Measurements from ENCODE around the gene FARS2. TPM values are rescaled to one million over a fixed set of nuclear protein-coding genes. Genes with fewer than 3 reads are reported as not detected.

Gene FARS2
- polyA plus RNA-seq, 1 donor from 2014 or later, result 11.9 TPM

- H3K4me2 ChIP-seq (ENCODE audit: low read length), result no peak overlapping the region
- H3K27me3 ChIP-seq (ENCODE audit: insufficient read depth, low read depth, low read length), result no peaks in the 10 kb centered on the region
- H2AFZ ChIP-seq (ENCODE audit: low read depth, low read length), result no peak overlapping the region
- TF ChIP-seq EZH2 (IDR thresholded peaks at IDR 0.05; ENCODE audit: borderline replicate concordance, insufficient read depth, low read length, poor library complexity, severe bottlenecking), result no peak
- no peak for TF ChIP-seq SMC3 (conservative IDR thresholded peaks at IDR 0.05; ENCODE audit: poor library complexity)
- no peak for TF ChIP-seq MXI1 (conservative IDR thresholded peaks at IDR 0.05; ENCODE audit: poor library complexity, severe bottlenecking)
- TF ChIP-seq POLR2AphosphoS5 (IDR thresholded peaks at IDR 0.05), result no peak
- no peak for TF ChIP-seq RAD21 (conservative IDR thresholded peaks at IDR 0.05)
- no peak for TF ChIP-seq CTCF (IDR thresholded peaks at IDR 0.05; ENCODE audit: poor library complexity, severe bottlenecking)
- H4K20me1 ChIP-seq (ENCODE audit: insufficient read depth), result no peaks in the 10 kb centered on the region
- no peaks in the 10 kb centered on the region for H3K36me3 ChIP-seq (ENCODE audit: insufficient read depth, low read length)
- H3K4me3 ChIP-seq (ENCODE audit: low read length), result no peak overlapping the region
- no peaks in the 10 kb centered on the region for H3F3A ChIP-seq (ENCODE audit: insufficient read depth, low read length, poor library complexity, severe bottlenecking)
- H3K9me2 ChIP-seq (ENCODE audit: insufficient read depth, low read length), result no peaks in the 10 kb centered on the region
- no peak overlapping the region for H3K9ac ChIP-seq (ENCODE audit: low read length)
- H3K79me2 ChIP-seq (replicated peaks; ENCODE audit: insufficient read depth, low read length), result no peaks in the 10 kb centered on the region
- no peak overlapping the region for H3K27ac ChIP-seq (ENCODE audit: low read length)
- no peaks in the 10 kb centered on the region for H3K9me3 ChIP-seq (ENCODE audit: low read length)
Observed at GRCh38 chr6:5438922-5439584, 177.7 kb downstream of the FARS2 start.

GRCh38 chr6:5439749-5440148 lies 178.4 kb downstream of the FARS2 start:
- Histone ChIP-seq H3K27me3 (ENCODE audit: insufficient read depth, low read depth, low read length) (no peaks in the 10 kb centered on the region), H3K9ac (ENCODE audit: low read length) (no peak overlapping the region), H3K4me2 (ENCODE audit: low read length) (no peak overlapping the region), H3K4me3 (ENCODE audit: low read length) (no peak overlapping the region), H3K36me3 (ENCODE audit: insufficient read depth, low read length) (no peaks in the 10 kb centered on the region), H3K9me2 (ENCODE audit: insufficient read depth, low read length) (no peaks in the 10 kb centered on the region), H4K20me1 (ENCODE audit: insufficient read depth) (no peaks in the 10 kb centered on the region), H2AFZ (ENCODE audit: low read depth, low read length) (no peak overlapping the region), H3F3A (ENCODE audit: insufficient read depth, low read length, poor library complexity, severe bottlenecking) (no peaks in the 10 kb centered on the region), H3K79me2 (replicated peaks; ENCODE audit: insufficient read depth, low read length) (no peaks in the 10 kb centered on the region), H3K9me3 (ENCODE audit: low read length) (no peaks in the 10 kb centered on the region), H3K27ac (ENCODE audit: low read length) (no peak overlapping the region)
- TF ChIP-seq REST (IDR thresholded peaks at IDR 0.05; ENCODE audit: borderline replicate concordance) (no peak), SMC3 (conservative IDR thresholded peaks at IDR 0.05; ENCODE audit: poor library complexity) (no peak), POLR2AphosphoS5 (IDR thresholded peaks at IDR 0.05) (no peak), EP300 (conservative IDR thresholded peaks at IDR 0.05; ENCODE audit: poor library complexity, severe bottlenecking) (no peak), RAD21 (conservative IDR thresholded peaks at IDR 0.05) (no peak), EZH2 (IDR thresholded peaks at IDR 0.05; ENCODE audit: borderline replicate concordance, insufficient read depth, low read length, poor library complexity, severe bottlenecking) (no peak), MXI1 (conservative IDR thresholded peaks at IDR 0.05; ENCODE audit: poor library complexity, severe bottlenecking) (no peak), CTCF (IDR thresholded peaks at IDR 0.05; ENCODE audit: poor library complexity, severe bottlenecking) (no peak), TAF1 (IDR thresholded peaks at IDR 0.05; ENCODE audit: low read depth) (no peak)
